Uterus (tissue), 4 donors: ENCODE measurements around the gene BTBD10. TPM values are rescaled to one million over a fixed set of nuclear protein-coding genes. Genes with fewer than 3 reads are reported as not detected.

Experiments used
- DNase-seq, 2 donors: peaks; one replicate each; pipeline ENCODE4 v3.0.0-alpha.2; 2019 to 2020
- H3K27ac ChIP-seq, 2 donors: fragments of 200-600 bp; sonication (generic); 1 replicate in 1 of 2; 2 replicates in 1 of 2; pipeline ENCODE4 v1.5.1; 2016 to 2018
- H3K27me3 ChIP-seq, 2 donors: fragments of 200-600 bp; sonication (generic); one replicate each; pipeline ENCODE4 v1.5.1; 2018 to 2019; ENCODE audit warnings: control low read depth in 1 of 2
- H3K36me3 ChIP-seq, 2 donors: fragments of 200-600 bp; sonication (generic); one replicate each; pipeline ENCODE4 v1.5.1; 2019; ENCODE audit warnings: control low read depth in 1 of 2
- H3K4me1 ChIP-seq, 2 donors: fragments of 200-600 bp; sonication (generic); one replicate each; pipeline ENCODE4 v1.5.1; 2018 to 2019; ENCODE audit warnings: control low read depth in 1 of 2
- H3K4me3 ChIP-seq, 2 donors: fragments of 200-600 bp; sonication (generic); 1 replicate in 1 of 2; 2 replicates in 1 of 2; pipeline ENCODE4 v1.5.1; 2018 to 2019; ENCODE audit warnings: mild to moderate bottlenecking in 1 of 2
- H3K9me3 ChIP-seq, 2 donors: fragments of 200-600 bp; sonication (generic); one replicate each; pipeline ENCODE4 v1.5.1; 2019; ENCODE audit warnings: control low read depth in 1 of 2
- POLR2A ChIP-seq, 2 donors: fragments of 450-650 bp; IDR thresholded peaks; one replicate each; pipeline ENCODE4 v1.6.1; 2016; ENCODE audit warnings: antibody characterized with exemption in 2 of 2, mild to moderate bottlenecking in 1 of 2, moderate library complexity in 1 of 2
- intact Hi-C: fragments of 100-400 bp; cut with DNase I; formaldehyde crosslinking; loops from one replicate; pipeline ENCODE4 v1.15.1; 2023; ENCODE audit warnings: low total_unique reads
- total RNA-seq, 4 donors: library from RNA; depleted of rRNA in 3 of 4; stranded (reverse); fragments of >200 nt in 3 of 4; gene quantifications; one replicate each; pipeline versions ENCODE4 v1.1.0 to v1.2.4, GENCODE V29; 2014 to 2023
- TF ChIP-seq, protein P1 (sequence below), 4 experiments: fragments of 200-600 bp in 2 of 4; fragments of 450-650 bp in 2 of 4; sonication (generic) in 2 of 4; IDR thresholded peaks; one replicate each; pipeline ENCODE4 v1.5.1; 2016 to 2019; ENCODE audit warnings: antibody characterized with exemption in 4 of 4, mild to moderate bottlenecking in 2 of 4, moderate library complexity in 1 of 4
- donor health status: DM: yes; HTN: yes; CAD: no.

The BTBD10 gene
- total RNA-seq, 4 donors from 2014 or later = 41.2 to 237 (median 76.7) TPM

DNA sequence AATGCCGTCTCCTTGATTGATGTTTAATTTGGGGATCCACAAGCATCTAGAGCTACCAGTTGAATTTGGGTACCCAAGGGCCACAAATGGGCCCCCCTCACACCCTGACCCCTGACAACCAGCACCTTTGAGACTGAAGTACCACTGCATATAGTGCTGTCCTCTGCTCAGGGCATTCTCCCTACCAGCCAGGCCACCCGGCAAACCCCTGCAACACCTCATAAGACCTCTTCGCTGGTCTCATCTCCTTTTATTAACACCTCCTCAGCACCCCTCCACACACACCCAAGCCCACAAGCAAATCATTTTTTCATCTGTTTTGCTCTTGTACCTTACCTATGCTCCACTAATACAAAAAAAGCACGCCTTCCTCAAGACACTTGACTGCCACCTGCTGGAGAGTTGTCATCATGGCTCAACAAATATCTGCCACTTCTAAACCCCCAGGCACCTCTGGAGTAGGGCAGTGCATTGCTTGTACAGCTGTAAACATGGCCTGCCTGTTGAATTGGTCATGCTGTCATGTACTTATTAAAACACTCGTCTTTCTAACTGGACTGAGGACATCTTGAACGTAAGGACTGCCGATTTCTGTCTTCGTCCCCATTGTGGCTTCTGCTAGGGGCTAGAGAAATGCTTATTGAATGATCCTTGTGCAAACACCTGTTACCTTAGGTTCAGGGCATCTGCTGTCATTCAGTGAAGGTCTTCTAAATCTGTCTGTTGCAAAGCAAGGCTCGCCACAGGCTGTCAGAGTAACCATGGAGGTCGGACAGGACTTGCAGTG, 118.9 kb downstream of the BTBD10 start:
- peak; percentile 64 to 74 for DNase-seq
- TF ChIP-seq, protein P1, sequence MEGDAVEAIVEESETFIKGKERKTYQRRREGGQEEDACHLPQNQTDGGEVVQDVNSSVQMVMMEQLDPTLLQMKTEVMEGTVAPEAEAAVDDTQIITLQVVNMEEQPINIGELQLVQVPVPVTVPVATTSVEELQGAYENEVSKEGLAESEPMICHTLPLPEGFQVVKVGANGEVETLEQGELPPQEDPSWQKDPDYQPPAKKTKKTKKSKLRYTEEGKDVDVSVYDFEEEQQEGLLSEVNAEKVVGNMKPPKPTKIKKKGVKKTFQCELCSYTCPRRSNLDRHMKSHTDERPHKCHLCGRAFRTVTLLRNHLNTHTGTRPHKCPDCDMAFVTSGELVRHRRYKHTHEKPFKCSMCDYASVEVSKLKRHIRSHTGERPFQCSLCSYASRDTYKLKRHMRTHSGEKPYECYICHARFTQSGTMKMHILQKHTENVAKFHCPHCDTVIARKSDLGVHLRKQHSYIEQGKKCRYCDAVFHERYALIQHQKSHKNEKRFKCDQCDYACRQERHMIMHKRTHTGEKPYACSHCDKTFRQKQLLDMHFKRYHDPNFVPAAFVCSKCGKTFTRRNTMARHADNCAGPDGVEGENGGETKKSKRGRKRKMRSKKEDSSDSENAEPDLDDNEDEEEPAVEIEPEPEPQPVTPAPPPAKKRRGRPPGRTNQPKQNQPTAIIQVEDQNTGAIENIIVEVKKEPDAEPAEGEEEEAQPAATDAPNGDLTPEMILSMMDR (IDR thresholded peaks at IDR 0.05) = peak; percentile 76 to 85 (median 78)
- TF ChIP-seq POLR2A (IDR thresholded peaks at IDR 0.05) = no peak
- H3K9me3 ChIP-seq = no peaks in the 10 kb centered on the region
- no peak overlapping the region for H3K27ac ChIP-seq
- intact Hi-C loops = no loop called here
- no peaks in the 10 kb centered on the region for H3K27me3 ChIP-seq
- H3K4me1 ChIP-seq = no peaks in the 10 kb centered on the region
- H3K36me3 ChIP-seq = no peaks in the 10 kb centered on the region
- no peak overlapping the region for H3K4me3 ChIP-seq

- intact Hi-C loops = no loop called here
- H3K9me3 ChIP-seq = no peaks in the 10 kb centered on the region
- DNase-seq = no peak
- no peaks in the 10 kb centered on the region for H3K36me3 ChIP-seq
- H3K27me3 ChIP-seq = no peaks in the 10 kb centered on the region
- TF ChIP-seq, protein P1 (IDR thresholded peaks at IDR 0.05) = no peak
- TF ChIP-seq POLR2A (IDR thresholded peaks at IDR 0.05) = no peak
- H3K4me1 ChIP-seq = no peaks in the 10 kb centered on the region
- H3K27ac ChIP-seq = no peak overlapping the region
- H3K4me3 ChIP-seq = no peak overlapping the region
Observed at GRCh38 chr11:13343067-13343466, 120.0 kb downstream of the BTBD10 start.

- no peak for DNase-seq
- Histone ChIP-seq H3K27me3 (no peaks in the 10 kb centered on the region), H3K4me3 (no peak overlapping the region), H3K9me3 (no peaks in the 10 kb centered on the region), H3K4me1 (no peaks in the 10 kb centered on the region), H3K36me3 (no peaks in the 10 kb centered on the region), H3K27ac (no peak overlapping the region)
- intact Hi-C loops = no loop called here
- TF ChIP-seq, protein P1 (IDR thresholded peaks at IDR 0.05) = no peak
- TF ChIP-seq POLR2A (IDR thresholded peaks at IDR 0.05) = no peak
Observed at GRCh38 chr11:13341026-13341425, 122.0 kb downstream of the BTBD10 start.

- Histone ChIP-seq H3K4me1 (no peaks in the 10 kb centered on the region), H3K36me3 (no peaks in the 10 kb centered on the region), H3K9me3 (no peaks in the 10 kb centered on the region), H3K4me3 (no peak overlapping the region), H3K27me3 (no peaks in the 10 kb centered on the region), H3K27ac (no peak overlapping the region)
- intact Hi-C loops = no loop called here
- DNase-seq = no peak
- no peak for TF ChIP-seq POLR2A (IDR thresholded peaks at IDR 0.05)
- TF ChIP-seq, protein P1 (IDR thresholded peaks at IDR 0.05) = no peak
Observed at GRCh38 chr11:13339195-13340153, 123.5 kb downstream of the BTBD10 start.
